ENCODE measurements around the gene EPB41.

The EPB41 gene

GRCh38 chr1:28891256-28891655 is 23.1 kb upstream of the EPB41 start:
- no peak for FAIRE-seq

GRCh38 chr1:28893403-28894102 is 20.8 kb upstream of the EPB41 start:
- FAIRE-seq: no peak

GRCh38 chr1:28894785-28895184 is 19.6 kb upstream of the EPB41 start:
- no peak for FAIRE-seq

- no peak for FAIRE-seq
Measured at GRCh38 chr1:28895896-28896608, 18.3 kb upstream of the EPB41 start.

GRCh38 chr1:28896609-28896986 is 17.8 kb upstream of the EPB41 start:
- FAIRE-seq: no peak

- no peak for FAIRE-seq
Measured at GRCh38 chr1:28897789-28898188, 16.6 kb upstream of the EPB41 start.

GRCh38 chr1:28898405-28898881 is 15.9 kb upstream of the EPB41 start:
- FAIRE-seq: no peak

GRCh38 chr1:28899267-28899666 is 15.1 kb upstream of the EPB41 start:
- no peak for FAIRE-seq

- FAIRE-seq: no peak
Measured at GRCh38 chr1:28900562-28900961, 13.8 kb upstream of the EPB41 start.

GRCh38 chr1:28902738-28903137 is 11.6 kb upstream of the EPB41 start:
- no peak for FAIRE-seq

- no peak for FAIRE-seq
Measured at GRCh38 chr1:28905921-28906666, 8.3 kb upstream of the EPB41 start.

GRCh38 chr1:28909198-28909597 is 5.2 kb upstream of the EPB41 start:
- no peak for FAIRE-seq

- no peak for FAIRE-seq
Measured at GRCh38 chr1:28910379-28911115, 3.8 kb upstream of the EPB41 start.

- no peak for FAIRE-seq
Measured at GRCh38 chr1:28913786-28914227, 562 bp upstream of the EPB41 start.

- FAIRE-seq: peak; percentile 40
Measured at GRCh38 chr1:28915031-28915895, 894 bp downstream of the EPB41 start.

- no peak for FAIRE-seq
Measured at GRCh38 chr1:28917757-28918118, 3.4 kb downstream of the EPB41 start.

GRCh38 chr1:28921286-28921869 is 7.0 kb downstream of the EPB41 start:
- FAIRE-seq: no peak

- no peak for FAIRE-seq
Measured at GRCh38 chr1:28925350-28925891, 11.1 kb downstream of the EPB41 start.

GRCh38 chr1:28926629-28927265 is 12.4 kb downstream of the EPB41 start:
- no peak for FAIRE-seq

GRCh38 chr1:28927266-28927647 is 12.9 kb downstream of the EPB41 start:
- FAIRE-seq: no peak
